Measurements from ENCODE around the gene NOD1.
"Not testable (repeated sequence)": the region's sequence is repeated elsewhere in the genome, so short reads cannot be mapped to it uniquely, and the experiment has no call there.

The NOD1 gene

DNA sequence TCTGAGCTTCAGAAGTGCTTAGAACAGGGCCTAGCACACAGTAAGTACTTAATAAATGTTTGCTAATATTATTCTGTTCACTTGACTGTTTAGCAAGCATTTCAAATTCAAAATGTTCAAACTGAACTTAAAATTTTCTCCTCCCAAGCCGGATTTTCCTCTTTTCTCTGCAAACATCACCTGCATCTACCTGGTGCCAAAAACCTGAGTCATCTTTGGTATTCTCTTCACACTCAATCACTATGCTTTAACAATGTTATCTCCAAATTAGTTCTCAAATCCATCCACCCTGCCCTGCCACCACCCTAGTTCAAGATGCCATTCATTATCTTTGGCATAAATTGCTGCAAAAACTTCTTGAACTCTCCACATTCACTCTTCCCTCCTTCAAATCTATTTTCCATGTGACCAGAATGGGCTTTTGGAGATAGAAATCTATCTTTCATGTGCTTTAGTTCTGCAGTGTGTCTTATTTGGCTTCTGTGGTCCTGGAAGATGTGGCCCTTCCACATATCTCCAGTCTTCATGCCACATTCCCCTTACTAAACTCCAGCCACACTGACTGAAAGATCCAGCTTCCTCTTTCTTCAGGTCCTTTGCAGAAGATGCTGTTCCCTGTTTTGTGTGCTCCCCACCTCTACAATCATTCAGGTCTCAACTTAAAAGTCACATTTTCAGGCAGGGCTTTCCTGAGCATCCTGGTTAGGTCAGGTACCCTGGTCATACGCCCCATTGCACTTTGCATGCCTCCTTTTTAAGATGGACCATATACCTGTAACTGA lies 24.1 kb upstream of the NOD1 start:
- H3K4me3 ChIP-seq (ENCODE audit: low read length) = no peak overlapping the region
- DNase-seq (ENCODE audit: low read depth) = no peak
- TF ChIP-seq, protein P1, sequence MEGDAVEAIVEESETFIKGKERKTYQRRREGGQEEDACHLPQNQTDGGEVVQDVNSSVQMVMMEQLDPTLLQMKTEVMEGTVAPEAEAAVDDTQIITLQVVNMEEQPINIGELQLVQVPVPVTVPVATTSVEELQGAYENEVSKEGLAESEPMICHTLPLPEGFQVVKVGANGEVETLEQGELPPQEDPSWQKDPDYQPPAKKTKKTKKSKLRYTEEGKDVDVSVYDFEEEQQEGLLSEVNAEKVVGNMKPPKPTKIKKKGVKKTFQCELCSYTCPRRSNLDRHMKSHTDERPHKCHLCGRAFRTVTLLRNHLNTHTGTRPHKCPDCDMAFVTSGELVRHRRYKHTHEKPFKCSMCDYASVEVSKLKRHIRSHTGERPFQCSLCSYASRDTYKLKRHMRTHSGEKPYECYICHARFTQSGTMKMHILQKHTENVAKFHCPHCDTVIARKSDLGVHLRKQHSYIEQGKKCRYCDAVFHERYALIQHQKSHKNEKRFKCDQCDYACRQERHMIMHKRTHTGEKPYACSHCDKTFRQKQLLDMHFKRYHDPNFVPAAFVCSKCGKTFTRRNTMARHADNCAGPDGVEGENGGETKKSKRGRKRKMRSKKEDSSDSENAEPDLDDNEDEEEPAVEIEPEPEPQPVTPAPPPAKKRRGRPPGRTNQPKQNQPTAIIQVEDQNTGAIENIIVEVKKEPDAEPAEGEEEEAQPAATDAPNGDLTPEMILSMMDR (conservative IDR thresholded peaks at IDR 0.05; ENCODE audit: low read length) = no peak

DNA sequence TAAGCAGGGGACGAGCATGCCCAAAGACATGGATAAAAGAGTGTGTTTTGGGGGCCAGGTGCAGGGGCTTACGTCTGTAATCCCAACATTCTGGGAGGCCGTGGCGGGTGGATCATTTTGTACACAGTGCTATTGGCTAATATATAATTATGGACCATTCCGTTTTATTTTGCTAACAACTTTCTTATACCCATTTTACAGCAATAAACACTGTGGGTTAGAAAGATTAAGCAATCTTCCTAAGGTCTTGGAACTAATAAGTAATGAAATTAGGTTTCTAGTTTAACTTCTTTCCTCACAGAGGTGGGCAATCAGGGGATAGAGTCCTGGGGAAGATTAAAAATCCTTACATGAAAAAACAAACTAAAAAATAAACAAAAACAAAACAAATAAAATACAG lies 22.7 kb upstream of the NOD1 start:
- no peak overlapping the region for H3K4me3 ChIP-seq (ENCODE audit: low read length)
- DNase-seq (ENCODE audit: low read depth) = no peak
- TF ChIP-seq, protein P1 (conservative IDR thresholded peaks at IDR 0.05; ENCODE audit: low read length) = no peak

DNA sequence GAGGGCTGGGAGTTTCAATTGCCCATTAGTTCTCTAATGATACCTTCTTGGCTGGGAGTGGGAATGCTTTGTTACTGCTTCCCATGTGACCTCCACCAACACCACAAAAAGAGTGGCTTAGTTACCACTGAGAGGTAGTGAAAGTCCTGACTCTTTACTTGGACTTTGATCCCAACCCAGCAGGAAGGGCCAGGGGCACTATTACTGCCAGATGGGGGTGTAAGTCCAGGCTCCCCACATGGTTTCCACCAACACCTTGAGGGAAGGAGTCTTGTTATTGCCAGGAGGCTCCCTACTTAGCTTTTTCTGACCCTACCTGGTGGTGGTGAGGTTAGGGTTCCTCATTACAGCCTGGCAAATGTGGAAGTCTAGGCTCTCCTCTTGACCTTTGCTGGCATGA lies 14.6 kb upstream of the NOD1 start:
- TF ChIP-seq, protein P1 (conservative IDR thresholded peaks at IDR 0.05; ENCODE audit: low read length) = no peak
- DNase-seq (ENCODE audit: low read depth) = no peak

DNA sequence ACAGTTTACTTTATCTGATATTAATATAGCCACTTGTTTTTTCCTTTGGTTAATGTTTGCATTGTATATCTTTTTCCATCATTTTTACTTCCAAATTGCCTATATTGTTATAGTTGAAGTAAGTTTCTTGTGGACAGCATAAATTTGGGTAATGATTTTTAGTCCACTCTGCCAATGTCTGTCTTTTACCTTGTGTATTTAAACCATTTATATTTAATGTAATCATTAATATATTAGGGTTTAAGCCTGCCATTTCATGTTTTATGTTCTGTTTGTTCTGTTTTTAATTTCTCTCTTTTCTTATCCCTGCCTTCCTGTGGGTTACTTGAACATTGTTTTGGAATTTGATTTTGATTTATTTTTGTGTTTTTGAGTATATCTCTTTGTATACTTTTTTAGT lies 12.8 kb upstream of the NOD1 start:
- TF ChIP-seq, protein P1 (conservative IDR thresholded peaks at IDR 0.05; ENCODE audit: low read length) = no peak
- H3K4me3 ChIP-seq (ENCODE audit: low read length) = no peak overlapping the region
- DNase-seq (ENCODE audit: low read depth) = no peak

More for the DNA sequence above, 14.6 kb upstream of the NOD1 start:
- no peak overlapping the region for H3K4me3 ChIP-seq (ENCODE audit: low read length)

DNA sequence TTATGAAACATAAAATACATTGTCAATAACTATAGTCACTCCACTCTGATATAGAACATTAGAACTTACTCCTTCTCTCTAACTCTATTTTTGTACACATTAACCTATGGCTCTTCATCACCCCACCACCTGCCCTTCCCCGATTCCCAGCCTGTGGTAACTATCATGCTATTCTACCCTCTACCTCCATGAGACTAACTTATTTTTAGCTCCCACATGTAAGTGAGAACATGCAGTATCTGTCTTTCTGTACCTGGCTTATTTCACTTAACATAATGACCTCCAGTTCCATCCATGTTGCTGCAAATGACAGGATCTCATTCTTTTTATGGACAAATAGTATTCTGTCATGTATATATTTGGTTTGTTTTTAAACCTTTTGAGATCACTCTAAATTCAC lies 8.8 kb upstream of the NOD1 start:
- DNase-seq (ENCODE audit: low read depth) = no peak
- TF ChIP-seq, protein P1 (conservative IDR thresholded peaks at IDR 0.05; ENCODE audit: low read length) = no peak
- H3K4me3 ChIP-seq (ENCODE audit: low read length) = no peak overlapping the region

DNA sequence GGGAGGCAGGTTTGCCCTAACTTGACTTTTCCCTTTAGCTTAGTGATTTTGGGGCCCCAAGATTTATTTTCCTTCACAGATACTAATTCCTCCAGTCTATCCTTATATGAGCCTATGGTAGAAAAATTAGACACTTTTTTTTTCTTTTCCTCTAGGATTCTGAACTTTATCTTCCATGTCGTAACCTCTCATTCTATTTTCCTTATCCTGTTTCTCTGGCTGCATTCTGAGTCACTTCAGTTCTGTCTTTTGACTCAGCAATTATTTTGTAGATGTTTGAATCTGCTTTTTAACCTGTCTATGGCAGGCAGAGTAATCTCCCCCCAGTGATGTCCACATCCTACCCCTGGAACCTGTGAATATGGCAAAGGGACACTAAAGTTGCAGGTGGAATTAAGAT lies 7.1 kb upstream of the NOD1 start:
- no peak for DNase-seq (ENCODE audit: low read depth)
- TF ChIP-seq, protein P1 (conservative IDR thresholded peaks at IDR 0.05; ENCODE audit: low read length) = no peak
- no peak overlapping the region for H3K4me3 ChIP-seq (ENCODE audit: low read length)

DNA sequence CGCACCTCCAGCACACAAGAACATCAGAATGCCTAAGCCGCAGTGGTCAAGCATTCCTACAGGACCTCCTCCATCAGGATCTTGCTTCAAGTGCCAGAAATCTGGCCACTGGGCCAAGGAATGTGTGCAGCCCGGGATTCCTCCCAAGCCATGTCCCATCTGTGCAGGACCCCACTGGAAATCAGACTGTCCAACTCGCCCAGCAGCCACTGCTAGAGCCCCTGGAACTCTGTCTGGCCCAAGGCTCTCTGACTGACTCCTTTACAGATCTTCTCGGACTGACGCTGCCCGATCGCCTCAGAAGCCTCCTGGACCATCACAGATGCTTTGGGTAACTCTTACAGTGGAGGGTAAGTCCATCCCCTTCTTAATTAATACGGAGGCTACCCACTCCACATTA lies 2.8 kb upstream of the NOD1 start:
- H3K4me3 ChIP-seq (ENCODE audit: low read length); DNase-seq (ENCODE audit: low read depth): not testable (repeated sequence)
